Adrenal gland (tissue), 5 donors: ENCODE data around the gene MRPS12.

Experiments
- CTCF ChIP-seq, 6 experiments: fragments of 450-650 bp in 4 of 6; fragments of 200-600 bp in 2 of 6; sonication (generic) in 1 of 6; IDR thresholded peaks; 1 replicate in 5 of 6; 2 replicates in 1 of 6; pipeline versions ENCODE4 v1.5.1 to v1.8.0; 2016 to 2021; ENCODE audit warnings: antibody characterized with exemption in 6 of 6, mild to moderate bottlenecking in 2 of 6, moderate library complexity in 1 of 6
- POLR2A ChIP-seq, 2 donors: fragments of 450-650 bp; IDR thresholded peaks; one replicate each; pipeline ENCODE4 v1.6.1; 2017; ENCODE audit warnings: antibody characterized with exemption in 2 of 2, mild to moderate bottlenecking in 2 of 2, moderate library complexity in 1 of 2
- donor health status: DM: no; HTN: no; CAD: no.

GRCh38 chr19:38958301-38958700, 27.6 kb downstream of the MRPS12 start:
- TF ChIP-seq CTCF (IDR thresholded peaks at IDR 0.05) (no peak), POLR2A (IDR thresholded peaks at IDR 0.05) (no peak)
